Measurements from ENCODE around the gene SHMT2.
A peak's percentile ranks its signal among the peaks of the same experiment; 100 is the strongest.
"Not testable (repeated sequence)": the region's sequence is repeated elsewhere in the genome, so short reads cannot be mapped to it uniquely, and the experiment has no call there.

The SHMT2 gene

GRCh38 chr12:57278465-57279381 is 49.2 kb downstream of the SHMT2 start:
- Histone ChIP-seq H3K9me3 (ENCODE audit: control insufficient read depth in 1 of 2, low read length in 2 of 2) (no peaks in the 10 kb centered on the region), H3K4me3 (ENCODE audit: low read depth in 1 of 2, low read length in 2 of 2) (no peak overlapping the region), H3K27me3 (ENCODE audit: low read depth, low read length) (no peaks in the 10 kb centered on the region), H3K4me1 (ENCODE audit: control insufficient read depth in 1 of 2, insufficient read depth in 2 of 2, low read length in 2 of 2) (peaks cover 7 to 8% of the 10 kb centered on the region in 2 donors), H3K36me3 (ENCODE audit: control insufficient read depth in 1 of 2, insufficient read depth in 2 of 2, low read length in 2 of 2) (peaks cover 36 to 61% of the 10 kb centered on the region in 2 donors), H3K27ac (ENCODE audit: low read length) (no peak overlapping the region)

GRCh38 chr12:57280211-57281062 is 50.9 kb downstream of the SHMT2 start:
- Histone ChIP-seq H3K36me3 (ENCODE audit: control insufficient read depth in 1 of 2, insufficient read depth in 2 of 2, low read length in 2 of 2) (peaks cover 39 to 54% of the 10 kb centered on the region in 2 donors), H3K9me3 (ENCODE audit: control insufficient read depth in 1 of 2, low read length in 2 of 2) (no peaks in the 10 kb centered on the region), H3K4me1 (ENCODE audit: control insufficient read depth in 1 of 2, insufficient read depth in 2 of 2, low read length in 2 of 2) (peaks cover 7 to 8% of the 10 kb centered on the region in 2 donors), H3K27ac (ENCODE audit: low read length) (peak overlapping the region; percentile 85), H3K27me3 (ENCODE audit: low read depth, low read length) (no peaks in the 10 kb centered on the region), H3K4me3 (ENCODE audit: low read depth in 1 of 2, low read length in 2 of 2) (no peak overlapping the region)

DNA sequence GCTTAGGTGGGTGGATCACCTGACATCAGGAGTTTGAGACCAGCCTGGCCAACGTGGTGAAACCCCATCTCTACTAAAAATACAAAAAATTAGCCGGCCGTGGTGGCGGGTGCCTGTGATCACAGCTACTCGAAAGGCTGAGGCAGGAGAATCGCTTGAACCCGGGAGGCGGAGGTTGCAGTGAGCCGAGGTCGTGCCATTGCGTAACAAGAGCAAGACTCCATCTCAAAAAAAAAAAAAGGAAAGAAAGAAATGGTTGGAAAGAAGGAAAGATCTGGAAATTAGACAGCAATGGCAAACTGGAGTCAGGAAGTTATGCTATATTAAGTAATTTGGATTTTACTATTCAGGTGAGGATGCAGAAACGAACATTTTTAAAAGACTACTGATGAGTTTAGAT is 52.6 kb downstream of the SHMT2 start:
- not testable (repeated sequence) for H3K4me1 ChIP-seq (ENCODE audit: control insufficient read depth in 1 of 2, insufficient read depth in 2 of 2, low read length in 2 of 2); H3K27me3 ChIP-seq (ENCODE audit: low read depth, low read length); H3K27ac ChIP-seq (ENCODE audit: low read length); H3K4me3 ChIP-seq (ENCODE audit: low read depth in 1 of 2, low read length in 2 of 2); H3K9me3 ChIP-seq (ENCODE audit: control insufficient read depth in 1 of 2, low read length in 2 of 2)
- peaks cover 39 to 61% of the 10 kb centered on the region in 2 donors for H3K36me3 ChIP-seq (ENCODE audit: control insufficient read depth in 1 of 2, insufficient read depth in 2 of 2, low read length in 2 of 2)
